Activated B cell treated with CpG ODN at 0.5 μM for 24 hours (primary cell): ENCODE data around the gene GNG5. TPM values are rescaled to one million over a fixed set of nuclear protein-coding genes. Genes with fewer than 3 reads are reported as not detected.

Experiments
- ATAC-seq: fragments of 200-7000 bp; cut with Tn5 transposase; one replicate; pipeline ENCODE4 v1.10.0; 2021; ENCODE audit warnings: low read depth, mild to moderate bottlenecking, moderate library complexity
- CTCF ChIA-PET: fragments of 350-600 bp; sonication (Branson Sonifier 250); formaldehyde crosslinking; loops from one replicate; lab custom pipeline; 2021; ENCODE audit warnings: antibody characterized with exemption; lab: Charles Lee
- POLR2A ChIA-PET: fragments of 350-600 bp; sonication (Branson Sonifier 250); formaldehyde crosslinking; loops from one replicate; lab custom pipeline; 2021; ENCODE audit warnings: antibody characterized with exemption; lab: Charles Lee
- DNase-seq: peaks from one replicate; pipeline ENCODE4 v3.0.0; 2022
- H3K27ac Mint-ChIP-seq: one replicate; pipeline ENCODE4 v1.8.0; 2020; ENCODE audit warnings: mixed read lengths
- H3K27me3 Mint-ChIP-seq: one replicate; pipeline ENCODE4 v1.8.0; 2021; ENCODE audit warnings: mixed read lengths
- H3K36me3 Mint-ChIP-seq: one replicate; pipeline ENCODE4 v1.8.0; 2021; ENCODE audit warnings: low read depth, mixed read lengths
- H3K4me1 Mint-ChIP-seq: one replicate; pipeline ENCODE4 v1.8.0; 2021; ENCODE audit warnings: mixed read lengths
- H3K4me3 Mint-ChIP-seq: one replicate; pipeline ENCODE4 v1.8.0; 2020; ENCODE audit warnings: mild to moderate bottlenecking, mixed read lengths
- H3K9me3 Mint-ChIP-seq: one replicate; pipeline ENCODE4 v1.8.0; 2020; ENCODE audit warnings: mixed read lengths
- intact Hi-C: fragments of 100-400 bp; cut with micrococcal nuclease; formaldehyde crosslinking; loops from one replicate; pipeline ENCODE4 v1.15.1; 2024
- total RNA-seq: library from RNA; stranded (reverse); gene quantifications from 2 replicates; pipeline ENCODE4 v1.2.3, GENCODE V29; 2022
- TF ChIP-seq, protein P1 (sequence below): fragments of 200-600 bp; IDR thresholded peaks from one replicate; pipeline ENCODE4 v1.8.0; 2022; ENCODE audit warnings: antibody characterized with exemption, mild to moderate bottlenecking

Gene GNG5
- total RNA-seq, 1 donor from 2014 or later = 57.0 TPM

DNA sequence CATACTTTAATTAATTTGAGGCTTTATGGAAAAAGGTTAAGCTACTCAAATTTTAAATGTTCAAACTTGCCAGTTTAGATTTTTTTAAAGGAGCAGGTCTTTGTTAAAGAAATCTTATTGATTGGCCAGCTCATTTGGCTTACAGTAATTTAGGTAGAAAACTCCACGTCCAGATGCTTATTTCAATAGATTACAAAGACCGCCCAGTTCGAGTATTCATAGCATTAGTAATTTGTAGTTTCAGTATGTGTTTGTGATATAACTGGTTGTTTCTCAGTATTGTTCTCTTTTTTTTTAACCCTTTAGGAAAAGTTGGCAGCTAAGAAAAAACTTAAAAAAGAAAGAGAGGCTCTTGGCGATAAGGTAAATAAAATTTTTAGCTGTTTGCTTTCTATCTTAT lies 25.7 kb downstream of the GNG5 start:
- DNase-seq = no peak
- H3K9me3 Mint-ChIP-seq = peaks cover 11% of the 10 kb centered on the region
- H3K36me3 Mint-ChIP-seq = peaks cover 61% of the 10 kb centered on the region
- intact Hi-C loops = no loop called here
- TF ChIP-seq, protein P1, sequence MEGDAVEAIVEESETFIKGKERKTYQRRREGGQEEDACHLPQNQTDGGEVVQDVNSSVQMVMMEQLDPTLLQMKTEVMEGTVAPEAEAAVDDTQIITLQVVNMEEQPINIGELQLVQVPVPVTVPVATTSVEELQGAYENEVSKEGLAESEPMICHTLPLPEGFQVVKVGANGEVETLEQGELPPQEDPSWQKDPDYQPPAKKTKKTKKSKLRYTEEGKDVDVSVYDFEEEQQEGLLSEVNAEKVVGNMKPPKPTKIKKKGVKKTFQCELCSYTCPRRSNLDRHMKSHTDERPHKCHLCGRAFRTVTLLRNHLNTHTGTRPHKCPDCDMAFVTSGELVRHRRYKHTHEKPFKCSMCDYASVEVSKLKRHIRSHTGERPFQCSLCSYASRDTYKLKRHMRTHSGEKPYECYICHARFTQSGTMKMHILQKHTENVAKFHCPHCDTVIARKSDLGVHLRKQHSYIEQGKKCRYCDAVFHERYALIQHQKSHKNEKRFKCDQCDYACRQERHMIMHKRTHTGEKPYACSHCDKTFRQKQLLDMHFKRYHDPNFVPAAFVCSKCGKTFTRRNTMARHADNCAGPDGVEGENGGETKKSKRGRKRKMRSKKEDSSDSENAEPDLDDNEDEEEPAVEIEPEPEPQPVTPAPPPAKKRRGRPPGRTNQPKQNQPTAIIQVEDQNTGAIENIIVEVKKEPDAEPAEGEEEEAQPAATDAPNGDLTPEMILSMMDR = no peak
- no peak for ATAC-seq
- H3K27me3 Mint-ChIP-seq = peaks cover 16% of the 10 kb centered on the region
- no peak overlapping the region for H3K27ac Mint-ChIP-seq
- H3K4me3 Mint-ChIP-seq = peak overlapping the region; percentile 50
- ChIA-PET CTCF (interaction anchor here (1.4 to 2.1 kb wide), 4 partner anchors 26 to 339 kb away, joined by 4 to 8 read pairs (median 6); partner anchors contain the start of genes CTBS, GNG5 and SPATA1), POLR2A (interaction anchor here (1.0 to 5.7 kb wide), 4 partner anchors 9 to 93 kb away, joined by 4 to 52 read pairs (median 14); partner anchors contain the start of genes CTBS, GNG5 and SPATA1)
- peaks cover 37% of the 10 kb centered on the region for H3K4me1 Mint-ChIP-seq

DNA sequence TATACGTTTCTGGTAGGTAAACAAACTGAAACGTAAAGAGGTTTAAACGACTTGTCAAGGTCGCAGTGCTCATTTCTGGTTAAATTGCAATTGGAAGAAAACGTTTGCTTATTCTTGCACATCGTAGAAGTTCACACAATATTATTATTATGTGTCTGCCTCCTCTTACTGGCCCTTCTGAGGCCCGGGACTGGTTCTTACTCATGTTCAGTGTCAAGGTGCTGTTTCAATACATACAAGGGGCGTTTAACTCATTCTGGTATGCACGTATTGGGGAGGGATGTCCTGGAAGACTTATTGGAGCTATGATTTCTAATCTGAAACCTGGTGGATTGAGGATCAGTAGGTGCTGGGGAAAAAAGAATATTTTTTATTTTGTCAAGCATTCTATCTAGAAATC lies 26.4 kb downstream of the GNG5 start:
- ATAC-seq (no peak), DNase-seq (no peak)
- TF ChIP-seq, protein P1 = no peak
- peaks cover 37% of the 10 kb centered on the region for H3K4me1 Mint-ChIP-seq
- peak overlapping the region; percentile 97 for H3K27ac Mint-ChIP-seq
- H3K36me3 Mint-ChIP-seq = peaks cover 54% of the 10 kb centered on the region
- H3K9me3 Mint-ChIP-seq = peaks cover 11% of the 10 kb centered on the region
- H3K4me3 Mint-ChIP-seq = peak overlapping the region; percentile 97
- peaks cover 18% of the 10 kb centered on the region for H3K27me3 Mint-ChIP-seq
- ChIA-PET CTCF (interaction anchor here (1.4 to 2.1 kb wide), 3 partner anchors 26 to 338 kb away, joined by 5 to 8 read pairs (median 7); partner anchors contain the start of genes CTBS, GNG5 and SPATA1), POLR2A (interaction anchor here (0.5 to 5.7 kb wide), 9 partner anchors 10 to 444 kb away, joined by 3 to 52 read pairs (median 4); partner anchors contain the start of genes CTBS, GNG5, PRKACB and SPATA1)
- intact Hi-C loops = loop anchor here (1.0 kb wide), 6 partner anchors 26 to 210 kb away; partner anchors contain the start of genes CTBS, GNG5, SPATA1 and SSX2IP

DNA sequence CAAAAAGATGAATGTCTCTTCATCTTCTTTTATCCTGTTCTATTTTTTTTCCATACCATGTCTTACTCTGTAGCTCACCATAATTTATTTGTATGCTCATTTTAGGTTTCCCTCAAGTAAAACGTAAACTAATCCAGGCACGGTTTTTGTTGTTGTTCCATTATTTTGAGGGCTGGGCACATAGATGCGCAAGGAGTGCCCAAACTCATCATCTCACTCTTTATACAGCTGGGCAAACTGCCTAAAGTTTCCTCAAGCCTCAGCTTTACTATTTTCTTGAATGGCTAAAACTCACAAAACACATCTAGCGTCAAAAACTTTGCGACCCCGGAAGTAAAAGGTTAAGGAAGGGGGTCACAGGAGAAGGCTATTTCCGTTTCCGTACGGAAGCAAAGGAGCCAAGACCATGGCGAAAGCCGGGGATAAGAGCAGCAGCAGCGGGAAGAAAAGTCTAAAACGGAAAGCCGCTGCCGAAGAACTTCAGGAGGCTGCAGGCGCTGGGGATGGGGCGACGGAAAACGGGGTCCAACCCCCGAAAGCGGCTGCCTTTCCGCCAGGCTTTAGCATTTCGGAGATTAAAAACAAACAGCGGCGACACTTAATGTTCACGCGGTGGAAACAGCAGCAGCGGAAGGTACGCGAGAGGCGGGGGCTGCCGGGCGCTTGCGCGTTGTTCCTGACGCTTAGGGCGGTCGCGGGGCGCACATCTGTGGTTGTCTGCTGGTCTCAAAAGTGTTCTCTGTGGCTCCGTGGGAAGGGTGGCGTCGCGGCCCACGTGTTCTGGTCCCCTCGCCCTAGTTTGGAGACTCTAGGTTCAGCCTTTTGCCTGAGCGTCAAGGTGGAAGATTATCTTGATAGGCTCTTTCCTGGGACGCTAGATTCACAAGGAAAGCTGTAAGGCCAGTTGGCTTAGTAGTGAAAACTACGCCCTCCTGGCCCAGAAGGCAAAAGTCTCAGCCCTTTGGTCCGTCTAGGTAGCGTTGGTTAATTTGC lies 27.2 kb downstream of the GNG5 start, which contains the start of gene RPF1:
RPF1 (plus strand) TSS at position 391 of the 993 bp plus-strand sequence; CDS start at position 407, 16 bp downstream.
- Mint-ChIP-seq H3K27me3 (peaks cover 21% of the 10 kb centered on the region), H3K4me1 (peaks cover 37% of the 10 kb centered on the region), H3K4me3 (peak within 1 kb of the TSS; percentile 97), H3K36me3 (peaks cover 46% of the 10 kb centered on the region), H3K27ac (peak within 1 kb of the TSS; percentile 97), H3K9me3 (peaks cover 11% of the 10 kb centered on the region)
- CTCF ChIA-PET = interaction anchor here (0.8 to 2.1 kb wide), 5 partner anchors 27 to 337 kb away, joined by 3 to 8 read pairs (median 5); partner anchors contain the start of genes CTBS, GNG5 and SPATA1
- peak; percentile 96 for ATAC-seq
- TF ChIP-seq, protein P1 = no peak
- intact Hi-C loops = loop anchor here (1.0 kb wide), 6 partner anchors 27 to 211 kb away; partner anchors contain the start of genes CTBS, GNG5, SPATA1 and SSX2IP
- peak; percentile 64 for DNase-seq
- POLR2A ChIA-PET = interaction anchor here (0.6 to 5.7 kb wide), 11 partner anchors 10 to 797 kb away, joined by 3 to 52 read pairs (median 4); partner anchors contain the start of genes BCL10, CTBS, GNG5 and PRKACB

DNA sequence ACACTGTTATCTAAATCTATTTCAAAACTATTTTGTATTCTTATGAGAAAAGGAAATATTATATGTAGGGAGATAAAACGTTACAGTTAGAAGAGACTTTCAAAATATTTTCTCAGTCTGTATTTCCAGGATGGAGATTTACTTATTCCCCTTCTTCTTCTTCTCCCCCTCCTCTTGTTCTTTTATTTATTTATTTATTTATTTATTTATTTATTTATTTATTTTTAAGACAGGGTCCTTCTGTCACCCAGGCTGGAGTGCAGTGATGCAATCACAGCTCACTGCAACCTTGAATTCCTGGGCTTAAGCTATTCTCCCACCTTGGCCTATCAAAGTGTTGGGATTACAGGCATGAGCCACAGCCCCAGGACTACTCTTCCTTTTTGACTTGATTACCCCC lies 30.2 kb downstream of the GNG5 start:
- peaks cover 23% of the 10 kb centered on the region for H3K4me1 Mint-ChIP-seq
- ATAC-seq = no peak
- DNase-seq = no peak
- H3K27me3 Mint-ChIP-seq = peaks cover 40% of the 10 kb centered on the region
- H3K36me3 Mint-ChIP-seq = peaks cover 18% of the 10 kb centered on the region
- no peak overlapping the region for H3K27ac Mint-ChIP-seq
- TF ChIP-seq, protein P1 = no peak
- peaks cover 11% of the 10 kb centered on the region for H3K9me3 Mint-ChIP-seq
- H3K4me3 Mint-ChIP-seq = no peak overlapping the region
- intact Hi-C loops = no loop called here
- ChIA-PET CTCF (no interaction called here), POLR2A (no interaction called here)
